Gastroesophageal sphincter (tissue), 4 donors: ENCODE data around the gene VRK2. TPM values are rescaled to one million over a fixed set of nuclear protein-coding genes. Genes with fewer than 3 reads are reported as not detected.

Source experiments
- ATAC-seq: fragments of 150-250 bp; one replicate; pipeline ENCODE4 v1.9.1; 2016; ENCODE audit warnings: mild to moderate bottlenecking, moderate library complexity
- H3K27ac ChIP-seq, 4 donors: fragments of 200-600 bp; sonication (generic) in 3 of 4; 1 replicate in 3 of 4; 2 replicates in 1 of 4; pipeline ENCODE4 v1.5.1; 2016 to 2019
- H3K27me3 ChIP-seq: fragments of 200-600 bp; sonication (generic); one replicate; pipeline ENCODE4 v1.5.1; 2019
- H3K36me3 ChIP-seq, 2 donors: fragments of 200-600 bp; sonication (generic); one replicate each; pipeline ENCODE4 v1.5.1; 2019; ENCODE audit warnings: control low read depth in 1 of 2
- H3K4me1 ChIP-seq, 3 donors: fragments of 200-600 bp; sonication (generic); 1 replicate in 2 of 3; 2 replicates in 1 of 3; pipeline ENCODE4 v1.5.1; 2016 to 2019; ENCODE audit warnings: control low read depth in 2 of 3
- H3K4me3 ChIP-seq, 2 donors: fragments of 200-600 bp; sonication (generic); one replicate each; pipeline ENCODE4 v1.5.1; 2019; ENCODE audit warnings: mild to moderate bottlenecking in 1 of 2, moderate library complexity in 1 of 2
- H3K9me3 ChIP-seq, 3 donors: fragments of 200-600 bp; sonication (generic); one replicate each; pipeline ENCODE4 v1.5.1; 2017 to 2019; ENCODE audit warnings: control low read depth in 2 of 3
- CTCF ChIP-seq, 4 experiments: fragments of 200-600 bp in 2 of 4; fragments of 450-650 bp in 2 of 4; sonication (generic) in 1 of 4; IDR thresholded peaks; one replicate each; pipeline ENCODE4 v1.5.1; 2017 to 2019; ENCODE audit warnings: antibody characterized with exemption in 4 of 4, mild to moderate bottlenecking in 2 of 4, moderate library complexity in 2 of 4
- EP300 ChIP-seq: sonication (generic); formaldehyde crosslinking; IDR thresholded peaks from one replicate; pipeline ENCODE4 v1.6.1; 2017; ENCODE audit warnings: antibody characterized with exemption, mild to moderate bottlenecking
- POLR2A ChIP-seq, 2 donors: fragments of 450-650 bp; IDR thresholded peaks; one replicate each; pipeline ENCODE4 v1.6.1; 2017; ENCODE audit warnings: antibody characterized with exemption in 2 of 2, mild to moderate bottlenecking in 2 of 2, moderate library complexity in 1 of 2
- POLR2AphosphoS5 ChIP-seq: sonication (generic); formaldehyde crosslinking; IDR thresholded peaks from one replicate; pipeline ENCODE4 v1.6.1; 2017; ENCODE audit warnings: antibody characterized with exemption
- WGBS, 2 donors: methylation state at CpG; one replicate each; pipeline ENCODE4 v1.1.5; 2018; ENCODE audit warnings: low coverage in 1 of 2; 5-methylcytosine and 5-hydroxymethylcytosine counted together
- total RNA-seq, 4 donors: library from RNA; depleted of rRNA; stranded (reverse); fragments of >200 nt; gene quantifications; one replicate each; pipeline ENCODE4 v1.1.0, GENCODE V29; 2016

The VRK2 gene
- total RNA-seq, 4 donors from 2014 or later: 27.5 to 34.4 (median 29.1) TPM

- ATAC-seq: no peak
- 47 to 95% methylated on average over 2 of the region's 2 CpGs for WGBS, 2 donors
- peaks cover 0 to 9% (median 0%) of the 10 kb centered on the region in 3 donors for H3K4me1 ChIP-seq
Measured at GRCh38 chr2:58130238-58130637, 83.6 kb downstream of the VRK2 start.

GRCh38 chr2:58131191-58132011 is 84.8 kb downstream of the VRK2 start:
- Histone ChIP-seq H3K4me1 (peaks cover 0 to 9% (median 0%) of the 10 kb centered on the region in 3 donors), H3K27ac (no peak overlapping the region), H3K27me3 (no peaks in the 10 kb centered on the region), H3K4me3 (no peak overlapping the region), H3K9me3 (no peaks in the 10 kb centered on the region), H3K36me3 (peaks cover 0 to 6% of the 10 kb centered on the region in 2 donors)
- ATAC-seq: no peak
- 42 to 56% methylated on average over 2 to 5 of the region's 5 CpGs for WGBS, 2 donors
- TF ChIP-seq POLR2A (IDR thresholded peaks at IDR 0.05) (no peak), CTCF (IDR thresholded peaks at IDR 0.05) (peak in 1 of 4 experiments; percentile 11)

More at GRCh38 chr2:58130238-58130637, 83.6 kb downstream of the VRK2 start:
- H3K36me3 ChIP-seq: peaks cover 0 to 6% of the 10 kb centered on the region in 2 donors
- H3K27ac ChIP-seq: no peak overlapping the region
- no peaks in the 10 kb centered on the region for H3K27me3 ChIP-seq
- no peak for TF ChIP-seq POLR2A (IDR thresholded peaks at IDR 0.05)
- TF ChIP-seq POLR2AphosphoS5: no peak
- TF ChIP-seq EP300: no peak
- TF ChIP-seq CTCF (IDR thresholded peaks at IDR 0.05): no peak
- H3K4me3 ChIP-seq: no peak overlapping the region
- no peaks in the 10 kb centered on the region for H3K9me3 ChIP-seq

- H3K9me3 ChIP-seq: no peaks in the 10 kb centered on the region
- no peaks in the 10 kb centered on the region for H3K27me3 ChIP-seq
- peaks cover 0 to 6% of the 10 kb centered on the region in 2 donors for H3K36me3 ChIP-seq
- no peak overlapping the region for H3K27ac ChIP-seq
- ATAC-seq: no peak
- TF ChIP-seq CTCF (IDR thresholded peaks at IDR 0.05): no peak
- no peak for TF ChIP-seq EP300
- TF ChIP-seq POLR2A (IDR thresholded peaks at IDR 0.05): no peak
- no peak for TF ChIP-seq POLR2AphosphoS5
- H3K4me3 ChIP-seq: no peak overlapping the region
- H3K4me1 ChIP-seq: peaks cover 0 to 9% (median 0%) of the 10 kb centered on the region in 3 donors
Measured at GRCh38 chr2:58133395-58133794, 86.8 kb downstream of the VRK2 start.

GRCh38 chr2:58135861-58136260 is 89.3 kb downstream of the VRK2 start:
- WGBS, 2 donors: 74 to 88% methylated on average over 2 of the region's 2 CpGs
- TF ChIP-seq EP300 (no peak), POLR2A (IDR thresholded peaks at IDR 0.05) (no peak), POLR2AphosphoS5 (no peak), CTCF (IDR thresholded peaks at IDR 0.05) (no peak)
- peaks cover 0 to 18% of the 10 kb centered on the region in 2 donors for H3K36me3 ChIP-seq

GRCh38 chr2:58137221-58137620 is 90.6 kb downstream of the VRK2 start:
- TF ChIP-seq POLR2AphosphoS5 (no peak), EP300 (no peak), CTCF (IDR thresholded peaks at IDR 0.05) (no peak), POLR2A (IDR thresholded peaks at IDR 0.05) (no peak)
- H3K4me3 ChIP-seq: no peak overlapping the region
- ATAC-seq: no peak
- H3K4me1 ChIP-seq: no peaks in the 10 kb centered on the region
- H3K9me3 ChIP-seq: no peaks in the 10 kb centered on the region
- no peak overlapping the region for H3K27ac ChIP-seq
- H3K36me3 ChIP-seq: peaks cover 0 to 18% of the 10 kb centered on the region in 2 donors
- no peaks in the 10 kb centered on the region for H3K27me3 ChIP-seq

More at GRCh38 chr2:58135861-58136260, 89.3 kb downstream of the VRK2 start:
- no peaks in the 10 kb centered on the region for H3K27me3 ChIP-seq
- H3K4me1 ChIP-seq: peaks cover 0 to 9% (median 0%) of the 10 kb centered on the region in 3 donors
- H3K9me3 ChIP-seq: no peaks in the 10 kb centered on the region
- no peak overlapping the region for H3K27ac ChIP-seq
- H3K4me3 ChIP-seq: no peak overlapping the region
- no peak for ATAC-seq
